ENCODE measurements around the gene ZMIZ1. TPM values are rescaled to one million over a fixed set of nuclear protein-coding genes. Genes with fewer than 3 reads are reported as not detected.
A peak's percentile ranks its signal among the peaks of the same experiment; 100 is the strongest.

The ZMIZ1 gene
- total RNA-seq, 2 donors from 2014 or later, result 51.4 to 58.0 TPM

DNA sequence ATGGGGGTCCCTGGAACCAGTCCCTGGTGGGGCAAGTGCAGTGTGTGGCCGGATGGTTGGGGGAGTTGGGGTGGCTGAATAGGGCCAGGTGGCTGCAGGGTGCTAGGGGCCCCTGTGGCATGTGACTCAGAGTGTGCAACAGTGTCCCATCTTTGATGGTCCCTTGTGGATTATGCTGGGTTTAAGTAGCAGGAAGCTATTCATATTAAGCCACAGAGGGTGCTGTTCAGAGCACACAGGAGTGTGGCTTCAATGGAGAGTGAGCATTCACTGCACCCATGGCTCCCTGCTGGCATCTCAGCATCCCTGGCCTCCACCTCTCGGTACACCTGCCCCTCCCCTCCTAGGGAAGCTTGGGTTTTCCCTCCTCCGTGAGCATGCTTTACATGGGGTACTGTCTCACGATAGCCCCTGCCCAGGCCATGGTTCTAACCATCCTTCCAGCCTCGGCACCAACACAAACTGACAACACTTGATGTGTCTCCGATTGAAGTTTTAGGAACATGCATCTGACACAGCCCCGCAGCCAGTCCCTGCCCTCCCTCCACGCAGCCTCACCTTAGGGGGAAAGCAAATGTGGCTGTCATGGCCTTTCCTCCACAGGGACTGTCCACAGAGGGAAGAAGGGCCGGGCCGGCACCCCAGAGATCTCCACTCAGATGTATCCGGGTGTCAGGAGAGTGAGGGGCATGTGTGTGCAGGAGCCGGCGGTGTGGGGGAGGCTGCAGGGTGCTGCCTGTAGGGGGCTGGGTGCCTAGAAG, 248.1 kb downstream of the ZMIZ1 start:
- intact Hi-C loops (cut with DNase I), result no loop called here
- ATAC-seq (peak in 1 of 2 donors; percentile 3), DNase-seq (peak; percentile 21)

DNA sequence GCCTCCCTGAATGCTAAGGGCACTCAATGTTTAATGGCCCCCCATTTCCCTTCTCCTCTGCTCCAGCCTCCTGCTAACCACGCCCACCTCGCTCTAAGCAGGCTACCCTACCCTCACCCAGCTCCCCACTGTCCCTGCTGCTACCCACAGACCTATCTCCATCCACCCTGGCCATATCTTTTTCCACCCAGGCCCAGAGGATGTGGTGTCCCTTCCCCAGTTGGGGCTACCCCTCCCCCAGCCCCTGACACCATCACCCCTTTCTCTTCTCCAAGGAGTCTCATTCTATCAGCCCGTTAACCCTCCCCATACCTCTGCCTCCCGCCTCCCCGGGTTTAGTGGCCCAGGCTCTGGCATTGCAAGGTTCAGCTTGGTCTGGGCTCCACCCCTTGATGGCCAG, 249.6 kb downstream of the ZMIZ1 start:
- ATAC-seq (no peak), DNase-seq (peak; percentile 14)
- intact Hi-C loops (cut with DNase I), result no loop called here

DNA sequence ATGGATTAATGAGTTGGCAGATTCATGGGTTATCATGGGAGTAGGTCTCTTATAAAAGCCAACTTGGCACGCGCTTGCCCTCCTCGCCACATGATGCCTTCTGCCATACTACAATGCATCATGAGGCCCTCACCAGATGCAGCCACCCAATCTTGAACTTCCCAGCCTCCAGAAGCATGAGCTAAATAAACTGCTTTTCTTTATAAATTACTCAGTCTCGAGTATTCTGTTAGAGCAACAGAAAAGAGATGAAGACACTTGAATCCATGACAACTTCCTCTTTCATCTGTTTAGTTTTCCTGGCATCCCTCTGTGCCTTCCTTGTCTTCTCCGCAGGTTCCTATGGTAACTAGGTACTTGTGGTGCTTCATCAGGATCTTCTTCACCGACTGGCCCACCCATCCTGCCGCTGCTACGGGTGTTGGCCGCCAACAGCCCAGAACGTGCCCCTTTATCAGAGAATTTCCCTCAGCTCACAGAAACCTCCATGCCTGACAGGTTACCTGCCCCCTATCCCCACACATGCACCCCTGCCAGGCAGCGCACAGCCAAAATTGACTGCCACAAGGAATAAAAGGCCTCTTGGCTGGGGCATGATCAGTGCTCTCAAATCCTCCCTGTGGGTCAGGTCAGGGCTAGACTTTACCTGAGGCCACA, 250.5 kb downstream of the ZMIZ1 start:
- intact Hi-C loops (cut with DNase I), result no loop called here
- no peak for ATAC-seq
- no peak for DNase-seq

DNA sequence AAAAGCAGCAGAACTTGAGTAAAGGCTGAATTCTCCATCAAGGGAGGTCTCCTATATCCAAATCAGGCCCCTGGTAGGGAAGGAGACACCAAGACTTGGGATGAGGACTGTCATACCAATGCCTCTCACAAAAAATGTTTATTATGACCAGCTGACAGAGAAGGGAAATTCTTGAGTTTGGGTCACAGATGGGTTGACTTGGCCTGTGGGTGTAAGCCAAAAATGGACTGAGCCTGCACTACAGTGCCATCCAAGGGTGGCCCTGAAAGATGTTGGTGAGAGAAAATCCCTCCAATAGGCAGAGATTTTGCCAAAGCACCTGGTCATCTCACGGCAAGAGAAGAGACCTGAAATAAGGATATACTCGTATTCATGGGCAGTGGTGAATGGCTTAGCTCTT, 251.6 kb downstream of the ZMIZ1 start:
- intact Hi-C loops (cut with DNase I), result no loop called here
- DNase-seq, result no peak
- ATAC-seq, result no peak

DNA sequence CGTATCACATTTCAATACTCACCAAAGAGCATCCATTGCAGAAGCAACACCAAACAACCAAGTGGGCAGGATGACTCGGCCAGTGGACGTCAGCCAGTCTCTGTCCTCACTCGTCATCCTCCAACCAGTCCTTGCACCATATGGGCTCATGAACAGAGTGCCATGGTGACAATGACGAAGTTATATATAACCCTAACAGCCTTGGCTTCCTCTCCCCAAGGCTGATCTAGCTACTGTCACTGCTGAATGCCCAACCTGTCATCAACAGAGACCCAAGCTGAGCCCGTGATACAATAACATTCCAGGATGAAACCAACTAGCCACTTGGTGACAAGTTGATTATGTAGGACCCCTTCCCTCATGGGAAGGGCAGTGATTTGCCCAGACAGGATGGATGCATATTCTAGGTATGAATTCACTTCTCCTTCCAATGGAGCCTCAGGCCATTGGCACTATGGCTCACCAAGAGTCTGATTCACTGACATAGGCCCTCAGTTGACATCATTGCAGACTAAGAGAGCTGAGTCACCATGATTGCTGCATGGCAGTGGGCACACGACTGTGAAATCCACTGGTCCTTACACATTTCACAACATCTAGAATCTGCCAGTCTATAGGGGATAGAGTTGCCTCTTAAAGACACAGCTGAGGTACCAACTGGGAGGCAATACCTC, 252.2 kb downstream of the ZMIZ1 start:
- peak in 1 of 2 donors; percentile 9 for ATAC-seq
- intact Hi-C loops (cut with DNase I), result no loop called here
- DNase-seq, result peak; percentile 15

DNA sequence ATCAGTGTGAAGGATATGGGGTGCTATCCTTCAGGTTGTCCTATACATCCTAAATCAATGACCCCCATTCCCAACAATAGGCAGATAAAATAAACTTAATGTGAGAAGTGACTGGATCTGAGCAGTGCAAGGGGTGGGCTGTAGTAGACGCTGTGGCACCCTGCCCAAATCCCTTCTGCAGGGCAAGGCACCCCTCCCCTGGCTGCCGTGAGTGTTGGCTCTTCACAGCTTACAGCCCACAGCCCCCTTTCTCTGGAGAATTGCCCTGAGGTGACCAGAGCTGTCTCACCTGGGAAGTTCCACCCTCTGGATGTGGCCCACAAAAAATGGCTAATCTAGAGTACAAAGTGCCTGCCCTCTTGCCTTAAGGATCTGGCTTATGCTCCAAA, 252.7 kb downstream of the ZMIZ1 start:
- ATAC-seq (no peak), DNase-seq (peak; percentile 10)
- intact Hi-C loops (cut with DNase I), result no loop called here

DNA sequence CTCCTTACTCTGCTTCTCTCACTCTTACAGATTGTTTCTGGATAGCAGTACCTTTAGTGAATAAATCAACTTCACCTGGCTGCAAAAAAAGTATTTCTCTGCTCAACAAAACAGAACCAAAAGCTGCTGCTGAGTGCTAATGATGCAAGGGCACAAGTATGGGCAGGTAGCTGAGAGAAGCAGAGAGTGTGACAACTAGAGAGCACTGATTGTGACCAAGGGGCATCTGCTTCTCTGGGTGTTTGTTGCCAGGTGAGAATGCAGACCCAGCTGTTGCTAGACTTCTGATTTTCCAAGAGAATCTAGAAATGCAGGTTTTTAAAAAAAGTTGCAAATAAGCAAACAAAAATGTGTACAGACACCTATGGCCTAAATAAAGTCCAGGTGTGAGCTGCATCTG, 253.2 kb downstream of the ZMIZ1 start:
- ATAC-seq, result no peak
- intact Hi-C loops (cut with DNase I), result no loop called here
- DNase-seq, result no peak

DNA sequence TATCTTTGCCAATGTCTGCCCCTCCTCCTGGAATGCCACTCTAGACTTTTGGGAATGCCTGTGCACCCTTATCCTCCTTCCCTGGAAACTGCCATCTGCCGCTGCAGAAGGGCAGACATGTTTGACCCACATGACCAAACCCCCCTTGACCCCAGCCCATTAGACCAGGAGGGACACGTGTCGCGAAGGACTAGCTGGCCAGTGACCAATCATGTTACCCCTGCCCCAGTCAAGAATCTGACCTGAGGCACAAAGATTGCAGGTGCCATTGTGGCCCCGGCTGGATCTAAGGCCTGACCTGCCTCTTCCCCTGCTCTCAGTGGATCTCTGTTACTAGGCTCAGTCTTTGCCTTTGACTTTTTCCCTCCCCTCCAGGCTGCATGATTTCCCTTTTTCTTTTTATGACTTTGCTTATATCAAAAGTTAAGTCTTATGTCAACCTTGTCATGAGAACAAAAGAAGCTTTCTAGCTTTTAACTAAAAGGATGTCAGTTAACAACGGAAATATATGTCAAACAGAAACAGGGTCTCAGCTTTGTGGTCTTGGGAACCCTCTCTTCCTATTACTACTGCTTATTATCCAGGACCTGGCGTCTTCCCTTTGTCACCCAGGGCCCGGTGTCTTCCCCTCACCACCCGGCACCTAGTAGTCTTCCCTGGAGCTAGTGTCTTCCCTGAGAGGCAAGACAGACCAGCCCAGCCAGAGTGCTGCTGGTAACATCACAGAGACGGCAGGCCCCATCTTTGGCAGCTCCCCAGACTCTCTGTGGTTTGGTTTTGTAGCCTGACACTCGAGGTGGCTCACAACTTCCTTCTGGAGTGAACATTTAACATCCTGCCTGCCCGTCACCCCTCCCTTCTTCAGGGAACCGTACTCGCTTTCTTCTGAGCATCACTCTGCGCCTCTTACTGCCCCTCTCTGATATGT, 254.1 kb downstream of the ZMIZ1 start:
- intact Hi-C loops (cut with DNase I), result no loop called here
- peak; percentile 30 to 53 for ATAC-seq
- peak; percentile 51 for DNase-seq

DNA sequence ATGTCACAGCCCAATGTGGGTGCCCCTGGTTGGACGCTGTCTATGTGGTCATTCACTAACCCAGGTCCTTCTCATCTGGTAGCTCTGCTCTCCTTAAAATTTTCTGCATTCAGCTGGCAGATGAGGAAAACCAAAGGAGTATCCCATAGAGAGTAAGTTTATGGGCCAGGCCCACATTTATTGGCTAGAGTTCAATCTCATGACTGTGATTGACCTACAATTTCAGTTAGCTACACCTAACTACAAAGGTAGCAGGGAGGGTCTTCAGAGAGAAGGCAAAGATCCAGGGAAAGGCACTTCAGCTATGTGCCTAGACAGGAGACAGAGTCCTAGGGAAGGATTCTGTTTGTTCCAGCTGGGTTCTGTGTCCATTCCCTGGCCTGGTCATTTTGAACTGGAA, 254.8 kb downstream of the ZMIZ1 start:
- no peak for ATAC-seq
- intact Hi-C loops (cut with DNase I), result no loop called here
- no peak for DNase-seq

DNA sequence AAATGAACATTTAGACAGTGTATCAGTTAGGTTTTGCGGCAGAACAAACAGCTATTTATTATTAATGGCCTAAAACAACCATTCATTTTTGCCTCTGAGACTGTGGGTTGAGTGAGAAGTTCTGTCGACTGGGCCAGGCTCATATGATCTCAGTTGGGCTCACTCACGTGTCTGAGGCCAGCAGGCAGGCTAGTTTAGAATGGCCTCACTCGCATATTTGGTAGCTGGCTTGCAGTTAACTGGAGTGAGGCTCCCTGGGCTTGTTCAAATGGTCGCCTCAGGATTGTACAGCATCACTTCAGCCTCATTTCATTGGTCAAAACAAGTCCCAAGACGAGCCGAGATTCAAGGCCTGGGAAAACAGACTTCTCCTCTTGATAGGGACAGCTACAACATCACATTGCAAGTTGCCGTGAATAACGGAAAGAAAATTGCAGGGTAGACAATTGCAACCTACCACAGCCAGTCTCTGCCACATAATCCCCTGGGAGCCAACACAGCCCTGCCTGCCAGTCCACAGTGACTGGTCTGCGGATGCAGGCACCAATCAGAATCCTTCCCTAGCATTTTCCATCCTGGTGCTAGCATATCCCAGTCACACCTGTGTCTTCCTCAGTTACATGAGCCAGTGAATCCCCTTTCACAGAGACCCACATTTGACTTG, 255.4 kb downstream of the ZMIZ1 start:
- ATAC-seq (no peak), DNase-seq (peak; percentile 12)
- intact Hi-C loops (cut with DNase I), result no loop called here

DNA sequence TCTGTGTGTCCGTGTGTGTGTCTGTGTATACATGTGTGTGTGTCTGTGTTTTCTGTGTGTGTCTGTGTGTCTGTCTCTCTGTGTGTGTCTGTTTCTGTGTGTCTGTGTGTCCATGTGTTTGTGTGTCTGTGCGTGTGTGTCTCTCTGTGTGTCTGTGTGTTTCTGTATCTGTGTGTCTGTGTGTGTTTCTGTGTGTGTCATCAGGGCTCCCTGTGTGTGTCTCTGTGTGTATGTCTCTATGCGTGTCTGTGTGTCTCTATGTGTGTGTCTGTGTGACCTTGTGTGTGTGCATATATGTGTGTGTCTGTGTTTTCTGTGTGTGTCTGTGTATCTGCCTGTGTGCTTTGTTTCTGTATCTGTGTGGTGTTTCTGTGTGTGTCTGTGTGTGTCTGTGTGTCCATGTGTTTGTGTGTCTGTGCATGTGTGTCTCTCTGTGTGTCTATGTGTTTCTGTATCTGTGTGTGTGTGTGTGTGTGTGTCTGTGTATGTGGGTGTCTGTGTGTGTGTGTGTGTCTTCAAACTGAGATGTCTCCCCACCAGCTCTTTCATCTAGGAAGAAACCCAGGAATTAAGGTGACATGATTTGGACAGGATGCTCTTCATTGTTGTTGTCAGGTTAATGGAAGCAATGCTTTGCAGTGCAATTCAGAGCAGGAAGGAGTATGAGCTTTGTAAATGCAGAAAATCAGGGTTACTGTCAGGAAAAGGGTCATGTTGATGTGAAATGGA, 257.8 kb downstream of the ZMIZ1 start:
- intact Hi-C loops (cut with DNase I), result no loop called here
- no peak for DNase-seq
- ATAC-seq, result no peak

DNA sequence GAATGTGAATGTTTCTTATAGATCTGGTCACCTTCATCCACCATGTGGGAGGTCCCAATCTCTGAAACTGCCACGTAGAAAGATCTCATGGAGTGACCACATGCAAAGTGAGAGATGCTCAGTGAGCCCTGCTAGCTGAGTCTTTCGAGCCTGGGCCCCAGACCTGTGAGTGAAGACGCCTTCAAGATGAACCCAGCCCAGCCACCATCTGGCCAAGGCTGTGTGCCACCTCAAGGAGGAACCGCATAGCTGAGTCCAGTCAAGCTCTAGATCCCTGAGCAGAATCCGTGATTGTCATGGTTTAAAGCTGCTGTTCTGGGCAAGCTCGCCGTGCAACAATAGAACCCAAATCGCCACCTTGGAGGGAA, 258.3 kb downstream of the ZMIZ1 start:
- intact Hi-C loops (cut with DNase I), result no loop called here
- no peak for ATAC-seq
- peak; percentile 6 for DNase-seq

DNA sequence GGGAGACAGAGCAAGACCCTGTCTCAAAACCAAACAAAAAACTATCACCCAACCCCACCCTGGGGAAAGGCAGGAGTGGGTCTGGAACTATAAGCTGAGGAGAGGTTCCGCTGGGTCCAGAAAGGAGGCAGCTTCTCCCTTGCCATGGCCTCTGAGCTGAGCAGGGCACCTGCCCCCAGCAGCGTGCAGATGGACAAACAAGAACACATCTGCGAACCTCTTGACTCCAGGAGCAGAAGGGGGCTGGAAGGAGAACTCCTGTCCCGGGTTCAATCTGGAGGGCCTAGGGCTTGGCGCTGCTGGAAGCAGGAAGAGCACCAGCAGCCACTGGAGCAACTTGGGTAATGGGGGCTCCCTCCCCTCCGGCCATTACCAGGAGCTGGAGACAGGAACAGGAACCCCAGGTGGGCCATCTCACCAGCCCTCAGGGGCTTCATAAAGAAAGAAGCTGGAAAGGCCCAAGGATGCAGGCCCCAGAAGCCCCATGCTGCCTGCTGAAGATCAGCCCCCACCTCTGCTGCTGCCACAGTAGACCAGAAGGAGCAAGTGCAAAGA, 259.5 kb downstream of the ZMIZ1 start:
- no peak for ATAC-seq
- DNase-seq, result no peak
- intact Hi-C loops (cut with DNase I), result no loop called here

DNA sequence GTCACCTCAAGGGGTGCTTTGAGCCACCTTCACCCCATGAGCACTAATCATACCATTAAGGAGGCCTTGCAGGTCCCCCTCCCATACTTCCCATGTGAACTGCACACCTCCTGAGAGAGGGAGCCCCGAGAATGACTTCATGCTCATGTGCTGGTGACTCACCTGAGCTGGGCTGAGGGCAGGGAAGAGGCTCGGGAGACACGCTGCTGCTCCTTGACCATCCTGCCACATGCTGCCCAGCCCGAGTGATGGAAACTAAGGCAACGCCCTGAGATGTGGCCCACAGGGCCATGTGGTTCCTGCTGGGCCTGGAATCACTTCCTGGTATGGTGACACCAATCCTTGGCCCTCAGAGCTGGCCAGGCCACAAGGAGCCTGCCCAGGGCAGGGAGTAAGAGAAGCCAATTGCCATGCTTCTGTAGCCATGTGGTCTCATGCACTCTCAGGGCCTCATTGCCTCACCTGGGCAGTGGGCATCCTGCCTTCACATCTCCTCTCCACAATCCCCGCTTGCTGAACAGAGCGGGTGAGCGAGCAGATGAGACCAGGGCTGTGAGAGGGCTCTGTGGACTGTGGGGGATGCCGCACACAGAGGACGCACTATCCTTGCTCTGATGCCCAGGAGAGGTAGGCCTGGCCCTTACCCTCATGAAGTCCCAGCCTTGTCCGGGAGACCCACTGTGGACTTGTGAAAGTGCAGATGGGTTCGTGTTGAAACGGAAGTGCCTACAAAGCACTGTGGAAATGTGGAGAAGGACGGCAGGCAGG, 260.2 kb downstream of the ZMIZ1 start:
- DNase-seq (peak; percentile 10), ATAC-seq (no peak)
- intact Hi-C loops (cut with DNase I), result no loop called here

DNA sequence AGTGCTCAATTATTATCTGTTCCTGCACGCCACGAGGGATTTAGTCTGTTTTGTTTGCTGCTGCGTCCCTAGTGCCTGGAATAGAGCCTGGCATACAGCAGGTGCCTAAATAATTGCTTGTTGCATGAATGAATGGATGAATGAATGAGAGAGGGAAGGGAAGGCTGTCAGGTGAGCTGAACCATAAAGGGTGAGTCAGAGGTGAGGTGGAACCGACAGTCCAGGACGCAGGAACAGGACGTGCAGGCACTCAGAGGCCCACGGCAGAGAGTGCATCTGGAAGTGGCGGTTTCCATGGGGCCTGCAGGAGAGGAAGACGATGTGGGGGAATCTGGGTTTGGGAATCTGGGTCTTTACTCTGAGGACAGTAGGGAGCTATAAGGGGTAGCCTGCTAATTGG, 260.8 kb downstream of the ZMIZ1 start:
- ATAC-seq, result no peak
- intact Hi-C loops (cut with DNase I), result no loop called here
- peak; percentile 6 for DNase-seq

DNA sequence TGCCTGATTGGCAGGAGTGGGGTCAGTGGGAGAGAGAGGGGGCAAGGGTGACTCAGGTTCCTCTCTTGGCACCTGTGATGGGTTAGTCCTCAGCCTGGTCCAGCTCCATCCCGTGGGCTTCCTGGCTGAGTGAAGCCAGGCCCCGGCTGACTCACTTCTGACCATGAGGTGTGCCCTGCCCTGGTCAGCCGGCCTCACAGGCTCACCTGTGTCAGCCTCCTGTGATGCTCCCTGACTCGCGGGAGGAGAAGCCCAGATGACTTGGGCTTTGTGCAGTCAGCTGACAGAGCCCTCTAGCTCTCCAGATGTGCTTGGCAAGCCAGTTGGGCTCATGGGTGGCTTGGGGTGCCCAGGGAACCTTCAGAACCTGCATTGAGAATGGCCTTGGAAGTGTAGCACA, 262.5 kb downstream of the ZMIZ1 start:
- no peak for ATAC-seq
- intact Hi-C loops (cut with DNase I), result no loop called here
- peak; percentile 8 for DNase-seq

DNA sequence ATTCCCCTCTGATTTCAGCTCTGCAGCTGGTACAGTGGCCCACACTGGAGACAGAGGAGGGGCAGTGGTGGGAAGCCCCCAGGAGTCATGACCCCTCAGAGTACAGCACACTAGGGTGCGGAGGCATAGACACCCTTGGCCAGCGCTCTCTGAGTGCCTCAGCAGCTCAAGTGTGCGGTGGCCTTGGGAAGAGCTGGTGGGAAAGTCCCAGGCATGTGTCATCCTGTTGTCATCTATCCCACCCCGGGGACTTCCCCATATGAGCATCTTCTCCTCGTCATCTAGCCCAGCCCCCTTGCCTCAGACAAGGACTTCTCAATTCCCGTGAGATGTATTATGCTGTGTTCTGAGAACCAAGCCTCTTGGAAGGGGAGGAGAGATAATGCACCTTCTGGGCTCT, 262.9 kb downstream of the ZMIZ1 start:
- ATAC-seq (peak; percentile 38 to 51), DNase-seq (peak; percentile 40)
- intact Hi-C loops (cut with DNase I), result no loop called here

Data from left cardiac atrium (tissue), 4 donors.